ENCODE data around the gene GNG7. TPM values are rescaled to one million over a fixed set of nuclear protein-coding genes. Genes with fewer than 3 reads are reported as not detected.

GNG7 gene
- total and polyA plus RNA-seq, 10 of the 15 experiments (the other 5 are each of a cell fraction or from before 2014, with no cell fraction given), result 1.9 to 13.6 (median 6.5) TPM

- TF ChIP-seq SREBF2 (IDR thresholded peaks at IDR 0.05; ENCODE audit: low read length) (no peak), MEF2A (IDR thresholded peaks at IDR 0.05; ENCODE audit: insufficient read depth, low read depth, low read length) (peak; percentile 62; the same call in 1 of the 2 replicates), NBN (IDR thresholded peaks at IDR 0.05) (peak; percentile 97; the same call in 1 of the 2 replicates), EGR1 (IDR thresholded peaks at IDR 0.05; ENCODE audit: borderline replicate concordance in 1 of 2, low read depth in 2 of 2, low read length in 2 of 2) (peak; percentile 24 to 93), RFX5 (IDR thresholded peaks at IDR 0.05; ENCODE audit: low read depth, low read length) (no peak), BCLAF1 (IDR thresholded peaks at IDR 0.05) (no peak), SMAD5 (IDR thresholded peaks at IDR 0.05; ENCODE audit: low read depth) (0 out of 2 replicates have a peak, but pooled peaks have one; percentile 44), ESRRA (IDR thresholded peaks at IDR 0.05; ENCODE audit: low read length) (no peak), IRF4 (IDR thresholded peaks at IDR 0.05; ENCODE audit: low read depth, low read length) (peak; percentile 81), PAX8 (IDR thresholded peaks at IDR 0.05) (no peak), STAT1 (conservative IDR thresholded peaks at IDR 0.05) (no peak), ZNF217 (IDR thresholded peaks at IDR 0.05) (no peak), FOXK2 (IDR thresholded peaks at IDR 0.05) (no peak; the same call in 1 of the 2 replicates), SIX5 (IDR thresholded peaks at IDR 0.05; ENCODE audit: low read depth, low read length, severe bottlenecking) (no peak), MYB (IDR thresholded peaks at IDR 0.05; ENCODE audit: borderline replicate concordance, low read depth, low read length) (no peak), SMARCA5 (IDR thresholded peaks at IDR 0.05) (peak; percentile 51), ZNF622 (IDR thresholded peaks at IDR 0.05) (no peak), SUZ12 (IDR thresholded peaks at IDR 0.05; ENCODE audit: unreplicated experiment) (no peak), POLR2A (IDR thresholded peaks at IDR 0.05; ENCODE audit: low read depth, low read length) (peak; percentile 65; the same call in 1 of the 2 replicates), USF1 (IDR thresholded peaks at IDR 0.05; ENCODE audit: borderline replicate concordance, extremely low read length, insufficient read depth, low read depth, low read length) (no peak)
- TF ChIP-seq, protein P1, sequence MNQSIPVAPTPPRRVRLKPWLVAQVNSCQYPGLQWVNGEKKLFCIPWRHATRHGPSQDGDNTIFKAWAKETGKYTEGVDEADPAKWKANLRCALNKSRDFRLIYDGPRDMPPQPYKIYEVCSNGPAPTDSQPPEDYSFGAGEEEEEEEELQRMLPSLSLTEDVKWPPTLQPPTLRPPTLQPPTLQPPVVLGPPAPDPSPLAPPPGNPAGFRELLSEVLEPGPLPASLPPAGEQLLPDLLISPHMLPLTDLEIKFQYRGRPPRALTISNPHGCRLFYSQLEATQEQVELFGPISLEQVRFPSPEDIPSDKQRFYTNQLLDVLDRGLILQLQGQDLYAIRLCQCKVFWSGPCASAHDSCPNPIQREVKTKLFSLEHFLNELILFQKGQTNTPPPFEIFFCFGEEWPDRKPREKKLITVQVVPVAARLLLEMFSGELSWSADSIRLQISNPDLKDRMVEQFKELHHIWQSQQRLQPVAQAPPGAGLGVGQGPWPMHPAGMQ (IDR thresholded peaks at IDR 0.05; ENCODE audit: borderline replicate concordance), result no peak
- TF ChIP-seq, protein P2, sequence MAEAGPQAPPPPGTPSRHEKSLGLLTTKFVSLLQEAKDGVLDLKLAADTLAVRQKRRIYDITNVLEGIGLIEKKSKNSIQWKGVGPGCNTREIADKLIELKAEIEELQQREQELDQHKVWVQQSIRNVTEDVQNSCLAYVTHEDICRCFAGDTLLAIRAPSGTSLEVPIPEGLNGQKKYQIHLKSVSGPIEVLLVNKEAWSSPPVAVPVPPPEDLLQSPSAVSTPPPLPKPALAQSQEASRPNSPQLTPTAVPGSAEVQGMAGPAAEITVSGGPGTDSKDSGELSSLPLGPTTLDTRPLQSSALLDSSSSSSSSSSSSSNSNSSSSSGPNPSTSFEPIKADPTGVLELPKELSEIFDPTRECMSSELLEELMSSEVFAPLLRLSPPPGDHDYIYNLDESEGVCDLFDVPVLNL (IDR thresholded peaks at IDR 0.05; ENCODE audit: low read depth, low read length), result no peak
- TF ChIP-seq, protein P3, sequence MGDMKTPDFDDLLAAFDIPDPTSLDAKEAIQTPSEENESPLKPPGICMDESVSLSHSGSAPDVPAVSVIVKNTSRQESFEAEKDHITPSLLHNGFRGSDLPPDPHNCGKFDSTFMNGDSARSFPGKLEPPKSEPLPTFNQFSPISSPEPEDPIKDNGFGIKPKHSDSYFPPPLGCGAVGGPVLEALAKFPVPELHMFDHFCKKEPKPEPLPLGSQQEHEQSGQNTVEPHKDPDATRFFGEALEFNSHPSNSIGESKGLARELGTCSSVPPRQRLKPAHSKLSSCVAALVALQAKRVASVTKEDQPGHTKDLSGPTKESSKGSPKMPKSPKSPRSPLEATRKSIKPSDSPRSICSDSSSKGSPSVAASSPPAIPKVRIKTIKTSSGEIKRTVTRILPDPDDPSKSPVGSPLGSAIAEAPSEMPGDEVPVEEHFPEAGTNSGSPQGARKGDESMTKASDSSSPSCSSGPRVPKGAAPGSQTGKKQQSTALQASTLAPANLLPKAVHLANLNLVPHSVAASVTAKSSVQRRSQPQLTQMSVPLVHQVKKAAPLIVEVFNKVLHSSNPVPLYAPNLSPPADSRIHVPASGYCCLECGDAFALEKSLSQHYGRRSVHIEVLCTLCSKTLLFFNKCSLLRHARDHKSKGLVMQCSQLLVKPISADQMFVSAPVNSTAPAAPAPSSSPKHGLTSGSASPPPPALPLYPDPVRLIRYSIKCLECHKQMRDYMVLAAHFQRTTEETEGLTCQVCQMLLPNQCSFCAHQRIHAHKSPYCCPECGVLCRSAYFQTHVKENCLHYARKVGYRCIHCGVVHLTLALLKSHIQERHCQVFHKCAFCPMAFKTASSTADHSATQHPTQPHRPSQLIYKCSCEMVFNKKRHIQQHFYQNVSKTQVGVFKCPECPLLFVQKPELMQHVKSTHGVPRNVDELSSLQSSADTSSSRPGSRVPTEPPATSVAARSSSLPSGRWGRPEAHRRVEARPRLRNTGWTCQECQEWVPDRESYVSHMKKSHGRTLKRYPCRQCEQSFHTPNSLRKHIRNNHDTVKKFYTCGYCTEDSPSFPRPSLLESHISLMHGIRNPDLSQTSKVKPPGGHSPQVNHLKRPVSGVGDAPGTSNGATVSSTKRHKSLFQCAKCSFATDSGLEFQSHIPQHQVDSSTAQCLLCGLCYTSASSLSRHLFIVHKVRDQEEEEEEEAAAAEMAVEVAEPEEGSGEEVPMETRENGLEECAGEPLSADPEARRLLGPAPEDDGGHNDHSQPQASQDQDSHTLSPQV (IDR thresholded peaks at IDR 0.05), result no peak
These were observed 140.6 kb downstream of the GNG7 start (continued) for GRCh38 chr19:2561895-2562294.

Measured in GM12878 (cell line).